OCI-M2 (cell line): ENCODE measurements around the gene ATP5F1D.

Source experiments
- DNase-seq: peaks from one replicate; lab custom pipeline; 2025; ENCODE audit not compliant: unreplicated experiment; lab: John Stamatoyannopoulos, UW

The ATP5F1D gene

GRCh38 chr19:1290196-1290702 lies 48.7 kb downstream of the ATP5F1D start:
- no peak for DNase-seq

GRCh38 chr19:1290703-1291651 lies 49.4 kb downstream of the ATP5F1D start:
- DNase-seq: no peak

- no peak for DNase-seq
Measured at GRCh38 chr19:1291761-1292418, 50.3 kb downstream of the ATP5F1D start.

- no peak for DNase-seq
Measured at GRCh38 chr19:1292419-1293151, 51.0 kb downstream of the ATP5F1D start.

- DNase-seq: no peak
Measured at GRCh38 chr19:1293782-1294604, 52.4 kb downstream of the ATP5F1D start.
